Lung (tissue), 12 donors: ENCODE measurements around the gene VAV1. TPM values are rescaled to one million over a fixed set of nuclear protein-coding genes. Genes with fewer than 3 reads are reported as not detected.
A peak's percentile ranks its signal among the peaks of the same experiment; 100 is the strongest.
"Not testable (repeated sequence)": the region's sequence is repeated elsewhere in the genome, so short reads cannot be mapped to it uniquely, and the experiment has no call there.

Source experiments
- ATAC-seq: fragments of 200-7000 bp; cut with Tn5 transposase; one replicate; pipeline ENCODE4 v1.9.1; 2020; ENCODE audit warnings: moderate number of reproducible peaks; ENCODE audit not compliant: insufficient read depth, low FRiP score
- DNase-seq, 3 donors: peaks; one replicate each; pipeline ENCODE4 v3.0.0-alpha.2; 2013 to 2017
- H3K27ac ChIP-seq, 2 donors: one replicate each; pipeline ENCODE4 v1.5.1; 2013; ENCODE audit warnings: mild to moderate bottlenecking in 2 of 2, moderate library complexity in 2 of 2, control low read depth in 1 of 2, inconsistent platforms in 1 of 2, low read depth in 1 of 2, low read length in 1 of 2
- H3K27me3 ChIP-seq, 3 donors: one replicate each; pipeline ENCODE4 v1.5.1; 2013; ENCODE audit warnings: low read length in 2 of 3; ENCODE audit not compliant: control insufficient read depth in 3 of 3, insufficient read depth in 3 of 3
- H3K36me3 ChIP-seq, 4 donors: one replicate each; pipeline ENCODE4 v1.5.1; 2013; ENCODE audit warnings: low read length in 4 of 4, mild to moderate bottlenecking in 1 of 4, moderate library complexity in 1 of 4; ENCODE audit not compliant: control insufficient read depth in 4 of 4, insufficient read depth in 4 of 4
- H3K4me1 ChIP-seq, 5 donors: one replicate each; pipeline ENCODE4 v1.5.1; 2013; ENCODE audit warnings: low read length in 5 of 5, mild to moderate bottlenecking in 2 of 5, moderate library complexity in 1 of 5; ENCODE audit not compliant: control insufficient read depth in 5 of 5, insufficient read depth in 5 of 5
- H3K4me3 ChIP-seq: one replicate; pipeline ENCODE4 v1.5.1; 2013; ENCODE audit warnings: mild to moderate bottlenecking, control low read depth, moderate library complexity
- H3K9ac ChIP-seq, 2 donors: one replicate each; pipeline ENCODE4 v1.5.1; 2013; ENCODE audit warnings: low read length in 2 of 2, control low read depth in 1 of 2; ENCODE audit not compliant: insufficient read depth in 1 of 2
- H3K9me3 ChIP-seq, 4 donors: one replicate each; pipeline ENCODE4 v1.5.1; 2013; ENCODE audit warnings: low read length in 3 of 4, mild to moderate bottlenecking in 1 of 4, moderate library complexity in 1 of 4; ENCODE audit not compliant: control insufficient read depth in 4 of 4, insufficient read depth in 3 of 4
- WGBS, 2 donors: extraction: QIAGEN DNeasy Blood & Tissue Kit; methylation state at CpG; one replicate each; pipeline ENCODE4 v1.1.7; 2013; 5-methylcytosine and 5-hydroxymethylcytosine counted together
- polyA plus RNA-seq, 2 donors: library from polyadenylated mRNA; stranded (reverse); fragments of 200-250 nt; gene quantifications; one replicate each; pipeline ENCODE4 v1.2.1, GENCODE V29; 2013
- total RNA-seq, 2 donors: library from RNA; depleted of rRNA in 1 of 2; stranded (reverse); fragments of >200 nt in 1 of 2; gene quantifications; one replicate each; pipeline ENCODE4 v1.2.1, GENCODE V29; 2014 to 2021
- TF ChIP-seq, protein P1 (sequence below): IDR thresholded peaks from 2 replicates; pipeline ENCODE4 v1.5.1; 2012; ENCODE audit warnings: mild to moderate bottlenecking; ENCODE audit errors: control extremely low read depth, extremely low read depth
- donor health status: control.
- donor health status: control.
- donor health status: Bipolar disorder and iron deficiency.
- donor health status: healthy.
- donor health status: DM: yes; HTN: yes; CAD: no.

Gene VAV1
- total and polyA plus RNA-seq, 4 donors, result 8.7 to 60.8 (median 21.9) TPM

DNA sequence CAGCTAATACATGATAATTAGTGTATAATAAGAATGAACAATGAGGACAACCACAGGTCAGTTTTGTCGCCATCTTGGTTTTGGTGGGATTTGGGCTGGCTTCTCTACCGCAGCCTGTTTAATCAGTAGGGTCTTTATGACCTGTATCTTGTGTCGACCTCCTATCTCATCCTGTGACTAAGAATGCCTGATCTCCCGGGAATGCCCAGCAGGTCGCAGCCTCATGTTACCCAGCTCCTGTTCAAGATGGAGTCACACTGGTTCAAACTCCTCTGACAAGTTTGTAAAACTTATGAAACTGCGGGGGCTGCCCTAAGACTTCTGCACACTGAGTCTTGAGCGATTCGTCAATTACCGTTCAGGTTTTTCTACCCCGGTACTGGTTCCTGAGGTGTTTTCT, 93.3 kb downstream of the VAV1 start:
- ATAC-seq (no peak), DNase-seq (no peak)
- 77 to 80% methylated on average over 10 of the region's 10 CpGs for WGBS, 2 donors
- no peaks in the 10 kb centered on the region for H3K27me3 ChIP-seq
- no peak overlapping the region for H3K9ac ChIP-seq
- H3K36me3 ChIP-seq, result no peaks in the 10 kb centered on the region
- no peaks in the 10 kb centered on the region for H3K9me3 ChIP-seq
- H3K27ac ChIP-seq, result no peak overlapping the region
- H3K4me3 ChIP-seq, result no peak overlapping the region
- peaks cover 0 to 10% (median 0%) of the 10 kb centered on the region in 5 donors for H3K4me1 ChIP-seq
- TF ChIP-seq, protein P1, sequence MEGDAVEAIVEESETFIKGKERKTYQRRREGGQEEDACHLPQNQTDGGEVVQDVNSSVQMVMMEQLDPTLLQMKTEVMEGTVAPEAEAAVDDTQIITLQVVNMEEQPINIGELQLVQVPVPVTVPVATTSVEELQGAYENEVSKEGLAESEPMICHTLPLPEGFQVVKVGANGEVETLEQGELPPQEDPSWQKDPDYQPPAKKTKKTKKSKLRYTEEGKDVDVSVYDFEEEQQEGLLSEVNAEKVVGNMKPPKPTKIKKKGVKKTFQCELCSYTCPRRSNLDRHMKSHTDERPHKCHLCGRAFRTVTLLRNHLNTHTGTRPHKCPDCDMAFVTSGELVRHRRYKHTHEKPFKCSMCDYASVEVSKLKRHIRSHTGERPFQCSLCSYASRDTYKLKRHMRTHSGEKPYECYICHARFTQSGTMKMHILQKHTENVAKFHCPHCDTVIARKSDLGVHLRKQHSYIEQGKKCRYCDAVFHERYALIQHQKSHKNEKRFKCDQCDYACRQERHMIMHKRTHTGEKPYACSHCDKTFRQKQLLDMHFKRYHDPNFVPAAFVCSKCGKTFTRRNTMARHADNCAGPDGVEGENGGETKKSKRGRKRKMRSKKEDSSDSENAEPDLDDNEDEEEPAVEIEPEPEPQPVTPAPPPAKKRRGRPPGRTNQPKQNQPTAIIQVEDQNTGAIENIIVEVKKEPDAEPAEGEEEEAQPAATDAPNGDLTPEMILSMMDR, result no peak

DNA sequence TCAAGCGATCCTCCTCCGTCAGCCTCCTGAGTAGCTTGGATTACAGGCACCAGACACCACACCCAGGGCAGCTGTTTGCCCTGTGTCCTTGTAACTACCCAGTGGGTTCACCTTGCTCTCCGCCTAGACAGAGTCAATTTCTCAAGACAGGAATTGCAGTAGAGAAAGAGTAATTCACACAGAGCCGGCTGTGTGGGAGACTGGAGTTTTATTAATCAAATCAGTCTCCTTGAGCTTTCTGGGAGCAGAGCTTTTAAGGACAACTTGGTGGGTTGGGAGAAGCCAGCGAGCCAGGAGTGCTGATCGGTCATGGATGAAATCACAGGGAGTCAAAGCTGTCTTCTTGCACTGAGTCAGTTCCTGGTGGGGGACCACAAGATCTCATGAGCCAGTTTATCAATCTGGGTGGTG, 94.2 kb downstream of the VAV1 start:
- Histone ChIP-seq H3K36me3 (no peaks in the 10 kb centered on the region), H3K27me3 (no peaks in the 10 kb centered on the region), H3K9ac (no peak overlapping the region), H3K27ac (no peak overlapping the region), H3K9me3 (peaks cover 0 to 2% (median 0%) of the 10 kb centered on the region in 4 donors), H3K4me3 (no peak overlapping the region), H3K4me1 (peaks cover 0 to 10% (median 0%) of the 10 kb centered on the region in 5 donors)
- 51 to 58% methylated on average over 6 of the region's 6 CpGs for WGBS, 2 donors
- no peak for ATAC-seq
- no peak for DNase-seq
- TF ChIP-seq, protein P1, result no peak

DNA sequence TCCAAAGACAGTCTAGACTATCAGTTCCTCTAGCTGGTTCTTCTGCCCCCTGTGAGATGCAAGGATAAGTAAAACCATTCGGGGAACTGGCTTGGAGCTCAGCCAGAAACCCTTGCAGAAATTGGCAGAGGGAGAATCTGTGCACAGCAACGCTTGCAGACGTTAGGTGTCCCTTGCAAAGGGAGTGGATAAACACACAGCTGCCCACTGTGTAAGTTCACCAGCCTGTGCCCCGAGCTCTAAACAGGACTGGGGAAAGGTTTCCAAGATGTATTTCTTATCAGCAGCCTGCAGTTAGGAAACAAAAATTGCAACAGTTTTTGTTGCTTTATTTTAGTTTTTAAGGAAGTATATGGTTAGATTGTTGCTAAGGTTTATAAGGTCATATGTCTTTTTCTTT, 95.8 kb downstream of the VAV1 start:
- Histone ChIP-seq H3K9me3 (peaks cover 0 to 2% (median under 1%) of the 10 kb centered on the region in 4 donors), H3K27ac (no peak overlapping the region), H3K27me3 (no peaks in the 10 kb centered on the region), H3K9ac (no peak overlapping the region), H3K4me3 (no peak overlapping the region), H3K4me1 (peaks cover 0 to 10% (median 0%) of the 10 kb centered on the region in 5 donors), H3K36me3 (no peaks in the 10 kb centered on the region)
- TF ChIP-seq, protein P1, result no peak
- DNase-seq, result peak; percentile 58 to 69 (median 68)
- 1 to 8% methylated on average over 4 of the region's 4 CpGs for WGBS, 2 donors
- ATAC-seq, result no peak

DNA sequence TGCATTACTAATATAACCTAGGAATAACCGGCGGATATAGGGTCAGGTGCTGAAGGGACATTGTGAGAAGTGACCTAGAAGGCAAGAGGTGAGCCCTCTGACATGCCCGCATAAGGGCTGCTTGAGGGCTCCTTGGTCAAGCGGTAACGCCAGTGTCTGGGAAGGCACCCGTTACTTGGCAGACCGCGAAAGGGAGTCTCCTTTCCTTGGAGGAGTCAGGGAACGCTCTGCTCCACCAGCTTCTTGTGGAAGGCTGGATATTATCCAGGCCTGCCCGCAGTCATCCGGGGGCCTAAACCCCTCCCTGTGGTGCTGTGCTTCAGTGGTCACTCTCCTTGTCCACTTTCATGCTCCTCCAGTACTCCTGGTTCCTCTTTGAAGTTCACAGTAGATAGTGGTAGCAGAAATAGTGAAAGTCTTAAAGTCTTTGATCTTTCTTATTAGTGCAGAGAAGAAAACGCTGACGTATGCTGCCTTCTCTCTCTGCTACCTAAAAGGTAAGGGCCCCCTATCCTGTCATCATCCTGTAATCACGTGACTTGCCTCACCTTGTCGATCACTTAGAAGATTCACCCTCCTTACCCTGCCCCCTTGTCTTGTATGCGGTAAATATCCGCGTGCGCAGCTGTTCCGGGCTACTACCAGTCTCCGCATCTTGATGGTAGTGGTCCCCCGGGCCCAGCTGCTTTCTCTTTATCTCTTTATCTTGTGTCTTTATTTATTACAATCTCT, 96.8 kb downstream of the VAV1 start:
- not testable (repeated sequence) for H3K27me3 ChIP-seq, H3K9ac ChIP-seq
- WGBS, 2 donors, result 90 to 93% methylated on average over 21 to 22 of the region's 22 CpGs

More for the DNA sequence above, 96.8 kb downstream of the VAV1 start:
- H3K36me3 ChIP-seq, H3K9me3 ChIP-seq, H3K4me3 ChIP-seq, DNase-seq, H3K27ac ChIP-seq, ATAC-seq: not testable (repeated sequence)
- H3K4me1 ChIP-seq, result peaks cover 0 to 10% (median 0%) of the 10 kb centered on the region in 5 donors
